Peyer's patch (tissue), 4 donors: ENCODE data around the gene KLK6.

Experiments used
- CTCF ChIP-seq, 6 experiments: fragments of 450-650 bp in 4 of 6; fragments of 200-600 bp in 2 of 6; sonication (generic) in 1 of 6; IDR thresholded peaks; one replicate each; pipeline ENCODE4 v1.5.1; 2017 to 2019; ENCODE audit warnings: antibody characterized with exemption in 6 of 6, mild to moderate bottlenecking in 3 of 6, moderate library complexity in 1 of 6
- POLR2A ChIP-seq, 2 donors: fragments of 450-650 bp; IDR thresholded peaks; one replicate each; pipeline ENCODE4 v1.5.1; 2017; ENCODE audit warnings: antibody characterized with exemption in 2 of 2, mild to moderate bottlenecking in 2 of 2, moderate library complexity in 2 of 2

- no peak for TF ChIP-seq POLR2A (IDR thresholded peaks at IDR 0.05)
- no peak for TF ChIP-seq CTCF (IDR thresholded peaks at IDR 0.05)
These were observed 59.9 kb downstream of the KLK6 start for GRCh38 chr19:50909240-50910070.
